Neuronal stem cell (in vitro differentiated cells): ENCODE data around the gene ZNF334.

ENCODE experiments used
- DNase-seq: peaks from one replicate; pipeline ENCODE4 v3.0.0-alpha.2; 2013; ENCODE audit warnings: low spot score
- H2AFZ ChIP-seq: one replicate; pipeline ENCODE4 v1.6.1; 2013; ENCODE audit warnings: mild to moderate bottlenecking, low read length, inconsistent platforms
- H2AK5ac ChIP-seq: 2 replicates; pipeline ENCODE4 v1.6.1; 2013; ENCODE audit warnings: low read depth, mild to moderate bottlenecking, inconsistent platforms, low read length, moderate library complexity, mixed read lengths
- H2BK120ac ChIP-seq: 2 replicates; pipeline ENCODE4 v1.6.1; 2013; ENCODE audit warnings: low read depth, mild to moderate bottlenecking, inconsistent platforms, low read length, moderate library complexity, mixed read lengths
- H2BK12ac ChIP-seq: one replicate; pipeline ENCODE4 v1.6.1; 2013; ENCODE audit warnings: low read length, inconsistent platforms
- H2BK15ac ChIP-seq: 2 replicates; pipeline ENCODE4 v1.6.1; 2013; ENCODE audit warnings: mild to moderate bottlenecking, low read length, inconsistent platforms, mixed read lengths
- H2BK5ac ChIP-seq: one replicate; pipeline ENCODE4 v1.6.1; 2013; ENCODE audit warnings: inconsistent platforms, mild to moderate bottlenecking, low read length, moderate library complexity
- H3K14ac ChIP-seq: one replicate; pipeline ENCODE4 v1.6.1; 2013; ENCODE audit warnings: low read length, inconsistent platforms
- H3K18ac ChIP-seq: 2 replicates; pipeline ENCODE4 v1.6.1; 2013; ENCODE audit warnings: low read length, inconsistent platforms
- H3K23ac ChIP-seq: 2 replicates; pipeline ENCODE4 v1.6.1; 2013; ENCODE audit warnings: low read depth, mild to moderate bottlenecking, mixed read lengths, low read length, inconsistent platforms; ENCODE audit not compliant: poor library complexity
- H3K27ac ChIP-seq: replicated peaks from 3 replicates; pipeline ENCODE4 v1.5.1; 2013; ENCODE audit warnings: low read length, inconsistent platforms
- H3K27me3 ChIP-seq, 3 experiments: 2 replicates each; pipeline ENCODE4 v1.6.1; 2013; ENCODE audit warnings: low read length in 3 of 3, mild to moderate bottlenecking in 2 of 3, inconsistent platforms in 1 of 3, low read depth in 1 of 3, mixed read lengths in 1 of 3, moderate library complexity in 1 of 3; ENCODE audit not compliant: control insufficient read depth in 3 of 3, insufficient read depth in 3 of 3
- H3K36me3 ChIP-seq, 2 donors: replicated peaks in 1 of 2; 2 replicates each; pipeline ENCODE4 v1.6.1; 2013; ENCODE audit warnings: low read length in 2 of 2; ENCODE audit not compliant: control insufficient read depth in 2 of 2, insufficient read depth in 2 of 2
- H3K4ac ChIP-seq: 2 replicates; pipeline ENCODE4 v1.6.1; 2013; ENCODE audit warnings: inconsistent platforms, mild to moderate bottlenecking, low read length, moderate library complexity
- H3K4me1 ChIP-seq, 2 donors: 1 replicate in 1 of 2; 2 replicates in 1 of 2; pipeline ENCODE4 v1.6.1; 2013; ENCODE audit warnings: low read length in 2 of 2, low read depth in 1 of 2; ENCODE audit not compliant: control insufficient read depth in 2 of 2, insufficient read depth in 1 of 2
- H3K4me2 ChIP-seq: one replicate; pipeline ENCODE4 v1.6.1; 2013; ENCODE audit warnings: mild to moderate bottlenecking, low read length, inconsistent platforms; ENCODE audit not compliant: insufficient read depth, poor library complexity, severe bottlenecking
- H3K4me3 ChIP-seq, 2 donors: 2 replicates each; pipeline ENCODE4 v1.5.1; 2013; ENCODE audit warnings: low read length in 2 of 2, mild to moderate bottlenecking in 2 of 2, inconsistent platforms in 1 of 2, moderate library complexity in 1 of 2
- H3K79me1 ChIP-seq: one replicate; pipeline ENCODE4 v1.6.1; 2013; ENCODE audit warnings: low read depth, mild to moderate bottlenecking, inconsistent platforms, low read length, moderate library complexity
- H3K9ac ChIP-seq: one replicate; pipeline ENCODE4 v1.6.1; 2013; ENCODE audit warnings: mild to moderate bottlenecking, low read depth, low read length, inconsistent platforms; ENCODE audit not compliant: poor library complexity
- H3K9me3 ChIP-seq, 2 donors: replicated peaks in 1 of 2; 2 replicates each; pipeline versions ENCODE3 to v1.6.1; 2013; ENCODE audit warnings: low read length in 2 of 2, mild to moderate bottlenecking in 2 of 2, inconsistent platforms in 1 of 2, low read depth in 1 of 2, mixed read lengths in 1 of 2, moderate library complexity in 1 of 2; ENCODE audit not compliant: control insufficient read depth in 2 of 2, insufficient read depth in 1 of 2
- H4K8ac ChIP-seq: one replicate; pipeline ENCODE4 v1.6.1; 2013; ENCODE audit warnings: low read depth, mild to moderate bottlenecking, inconsistent platforms, low read length, moderate library complexity
- H4K91ac ChIP-seq: one replicate; pipeline ENCODE4 v1.6.1; 2013; ENCODE audit warnings: low read length, low read depth, mild to moderate bottlenecking, inconsistent platforms; ENCODE audit not compliant: poor library complexity
- WGBS, 2 donors: extraction: QIAGEN DNeasy Blood & Tissue Kit; methylation state at CpG; one replicate each; pipeline ENCODE4 v1.1.7; 2013; ENCODE audit warnings: missing lambda C conversion rate in 2 of 2, mixed read lengths in 1 of 2; ENCODE audit not compliant: insufficient read length in 2 of 2, insufficient replicate concordance in 1 of 2; ENCODE audit errors: extremely low coverage in 2 of 2; 5-methylcytosine and 5-hydroxymethylcytosine counted together

Gene ZNF334

DNA sequence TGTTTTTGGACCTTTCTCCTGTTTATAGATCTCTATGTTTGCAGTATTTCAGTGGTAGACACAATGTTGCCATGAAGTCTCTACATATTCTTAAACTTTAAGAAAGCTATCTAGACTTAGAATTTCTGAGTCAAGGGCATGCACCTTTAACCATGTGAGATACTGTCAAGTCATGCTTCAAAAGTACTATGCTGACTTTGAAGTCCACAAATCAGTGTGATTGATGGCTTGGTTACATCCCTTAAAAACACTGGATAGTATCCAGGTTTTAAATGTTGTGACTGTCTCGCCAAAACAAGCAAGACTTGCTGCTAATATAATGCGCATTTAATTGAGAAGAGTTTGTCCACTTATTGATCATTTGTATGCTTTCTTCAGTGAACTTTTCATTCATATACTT lies 30.5 kb downstream of the ZNF334 start:
- H3K4ac ChIP-seq: no peak overlapping the region
- no peak overlapping the region for H2AK5ac ChIP-seq

GRCh38 chr20:46477640-46478039 lies 35.7 kb downstream of the ZNF334 start:
- Histone ChIP-seq H2AK5ac (no peak overlapping the region), H3K4ac (no peak overlapping the region), H3K23ac (no peak overlapping the region), H4K91ac (no peak overlapping the region), H3K14ac (no peak overlapping the region), H4K8ac (no peak overlapping the region), H2BK12ac (no peak overlapping the region), H2BK5ac (no peak overlapping the region), H3K4me1 (no peaks in the 10 kb centered on the region), H2BK15ac (no peak overlapping the region), H3K4me3 (no peak overlapping the region), H3K27me3 (no peaks in the 10 kb centered on the region), H3K27ac (no peak overlapping the region), H3K4me2 (no peak overlapping the region), H3K9ac (no peak overlapping the region), H3K18ac (no peak overlapping the region), H3K79me1 (no peaks in the 10 kb centered on the region), H2BK120ac (no peak overlapping the region), H3K36me3 (peaks cover 0 to 1% of the 10 kb centered on the region in 2 donors), H3K9me3 (no peaks in the 10 kb centered on the region), H2AFZ (no peak overlapping the region)
- WGBS, 2 donors: no CpG with 5 or more reads among the region's 1 CpG
- no peak for DNase-seq

More for the DNA sequence above, 30.5 kb downstream of the ZNF334 start:
- H3K4me3 ChIP-seq: no peak overlapping the region
- H2BK15ac ChIP-seq: no peak overlapping the region
- DNase-seq: no peak
- peaks cover 0 to 1% of the 10 kb centered on the region in 2 donors for H3K9me3 ChIP-seq
- H3K4me1 ChIP-seq: no peaks in the 10 kb centered on the region
- no peak overlapping the region for H3K27ac ChIP-seq
- no peak overlapping the region for H4K91ac ChIP-seq
- H3K27me3 ChIP-seq: no peaks in the 10 kb centered on the region
- H3K4me2 ChIP-seq: no peak overlapping the region
- no CpG with 5 or more reads among the region's 2 CpGs for WGBS, 2 donors
- H2BK120ac ChIP-seq: no peak overlapping the region
- no peak overlapping the region for H3K14ac ChIP-seq
- H4K8ac ChIP-seq: no peak overlapping the region
- H3K23ac ChIP-seq: no peak overlapping the region
- H3K18ac ChIP-seq: no peak overlapping the region
- H3K9ac ChIP-seq: no peak overlapping the region
- H2AFZ ChIP-seq: no peak overlapping the region
- H2BK5ac ChIP-seq: no peak overlapping the region
- no peak overlapping the region for H2BK12ac ChIP-seq
- no peaks in the 10 kb centered on the region for H3K36me3 ChIP-seq
- H3K79me1 ChIP-seq: no peaks in the 10 kb centered on the region

GRCh38 chr20:46477225-46477624 lies 36.1 kb downstream of the ZNF334 start:
- Histone ChIP-seq H3K18ac (no peak overlapping the region), H3K4ac (no peak overlapping the region), H3K4me1 (no peaks in the 10 kb centered on the region), H2BK12ac (no peak overlapping the region), H3K4me3 (no peak overlapping the region), H3K9me3 (no peaks in the 10 kb centered on the region), H3K27ac (no peak overlapping the region), H3K36me3 (peaks cover 0 to 1% of the 10 kb centered on the region in 2 donors), H3K23ac (no peak overlapping the region), H4K8ac (no peak overlapping the region), H4K91ac (no peak overlapping the region), H3K4me2 (no peak overlapping the region), H2BK120ac (no peak overlapping the region), H3K14ac (no peak overlapping the region), H2AFZ (no peak overlapping the region), H2AK5ac (no peak overlapping the region), H2BK15ac (no peak overlapping the region), H3K27me3 (no peaks in the 10 kb centered on the region), H3K9ac (no peak overlapping the region), H3K79me1 (no peaks in the 10 kb centered on the region), H2BK5ac (no peak overlapping the region)
- DNase-seq: no peak
- no CpG with 5 or more reads among the region's 2 CpGs for WGBS, 2 donors

DNA sequence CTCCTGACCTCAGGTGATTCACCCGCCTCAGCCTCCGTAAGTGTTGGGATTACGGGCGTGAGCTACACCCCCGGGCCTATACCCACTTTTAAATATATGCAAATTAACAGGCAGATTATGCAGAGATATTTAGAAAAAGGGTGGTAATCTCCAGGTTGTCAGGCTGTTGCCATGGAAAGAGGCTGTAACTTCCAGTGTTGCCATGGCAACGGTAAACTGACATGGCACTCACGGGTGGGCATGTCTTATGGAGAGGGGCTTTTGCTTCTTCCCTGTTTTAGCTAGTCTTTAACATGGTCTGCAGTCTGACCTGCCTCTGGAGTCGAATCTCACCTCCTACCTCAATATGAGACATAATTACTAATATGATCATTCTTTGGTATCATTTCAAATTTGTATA lies 44.9 kb downstream of the ZNF334 start:
- H3K4ac ChIP-seq: no peak overlapping the region
- no peak overlapping the region for H2BK15ac ChIP-seq
- H2AK5ac ChIP-seq: no peak overlapping the region
- DNase-seq: no peak
- WGBS, 2 donors: no CpG with 5 or more reads among the region's 8 CpGs
- H3K4me3 ChIP-seq: no peak overlapping the region
- no peak overlapping the region for H3K14ac ChIP-seq
- H3K9me3 ChIP-seq: no peaks in the 10 kb centered on the region
- H3K23ac ChIP-seq: no peak overlapping the region
- no peak overlapping the region for H3K9ac ChIP-seq
- no peak overlapping the region for H2BK12ac ChIP-seq
- H3K4me2 ChIP-seq: no peak overlapping the region
- H3K4me1 ChIP-seq: peaks cover 0 to 6% of the 10 kb centered on the region in 2 donors
- no peaks in the 10 kb centered on the region for H3K36me3 ChIP-seq
- H4K91ac ChIP-seq: no peak overlapping the region
- no peaks in the 10 kb centered on the region for H3K27me3 ChIP-seq
- no peak overlapping the region for H2AFZ ChIP-seq
- no peak overlapping the region for H2BK5ac ChIP-seq
- H3K18ac ChIP-seq: no peak overlapping the region
- no peak overlapping the region for H3K27ac ChIP-seq
- no peaks in the 10 kb centered on the region for H3K79me1 ChIP-seq
- no peak overlapping the region for H4K8ac ChIP-seq
- H2BK120ac ChIP-seq: no peak overlapping the region
